Subcutaneous abdominal adipose tissue (tissue), 5 donors: Measurements from ENCODE around the gene BTNL2.

Source experiments
- H3K27ac ChIP-seq: one replicate; pipeline ENCODE4 v1.7.0; 2013; ENCODE audit warnings: low read depth, mild to moderate bottlenecking, inconsistent platforms, low read length, moderate library complexity
- H3K27me3 ChIP-seq, 5 donors: one replicate each; pipeline ENCODE4 v1.7.0; 2013; ENCODE audit warnings: low read length in 5 of 5, inconsistent platforms in 1 of 5; ENCODE audit not compliant: control insufficient read depth in 5 of 5, insufficient read depth in 4 of 5
- H3K36me3 ChIP-seq, 5 donors: one replicate each; pipeline ENCODE4 v1.7.0; 2013; ENCODE audit warnings: low read length in 5 of 5; ENCODE audit not compliant: control insufficient read depth in 5 of 5, insufficient read depth in 5 of 5
- H3K4me1 ChIP-seq, 5 donors: one replicate each; pipeline ENCODE4 v1.7.0; 2013; ENCODE audit warnings: low read length in 5 of 5, mild to moderate bottlenecking in 3 of 5, moderate library complexity in 1 of 5; ENCODE audit not compliant: control insufficient read depth in 5 of 5, insufficient read depth in 5 of 5
- H3K4me3 ChIP-seq, 5 donors: one replicate each; pipeline ENCODE4 v1.7.0; 2013; ENCODE audit warnings: low read length in 5 of 5, low read depth in 1 of 5
- H3K9ac ChIP-seq, 5 donors: one replicate each; pipeline ENCODE4 v1.7.0; 2013; ENCODE audit warnings: low read length in 5 of 5, mild to moderate bottlenecking in 4 of 5, moderate library complexity in 3 of 5
- H3K9me3 ChIP-seq, 5 donors: one replicate each; pipeline ENCODE4 v1.7.0; 2013; ENCODE audit warnings: low read length in 5 of 5; ENCODE audit not compliant: control insufficient read depth in 5 of 5
- donor health status: healthy.
- donor health status: healthy.
- donor health status: healthy.
- donor health status: healthy.
- donor health status: healthy.

BTNL2 gene

DNA sequence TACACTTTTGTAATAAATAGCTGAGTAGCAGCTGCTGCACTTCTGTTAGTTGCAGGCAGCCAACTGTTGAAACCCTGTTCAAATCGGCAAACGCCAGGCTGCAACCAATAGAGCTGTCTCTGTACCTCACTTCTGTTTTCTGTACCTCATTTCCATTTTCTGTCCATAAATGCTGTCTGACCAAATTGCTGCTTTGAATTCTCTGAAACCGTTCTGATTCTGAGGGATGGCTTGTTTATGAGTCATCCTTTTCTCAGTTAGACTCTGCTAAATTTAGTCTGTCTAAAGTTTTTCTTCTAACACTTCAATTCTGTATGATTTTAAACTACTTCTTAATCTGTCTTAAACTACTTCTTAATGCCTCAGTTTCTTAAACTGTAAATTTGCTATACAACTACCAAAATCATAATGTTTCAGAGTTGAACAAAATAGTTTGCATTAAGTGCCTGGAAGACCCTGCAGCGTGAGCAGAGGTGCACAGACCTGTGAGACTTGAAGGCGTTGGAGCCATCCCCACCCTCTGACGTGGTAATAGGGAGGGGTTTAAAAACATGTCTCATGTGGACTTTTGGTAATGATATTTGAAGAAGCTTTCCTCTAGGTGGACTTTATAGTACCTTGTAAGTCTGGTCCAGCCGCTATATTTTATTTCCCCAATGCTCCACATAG is 9.6 kb downstream of the BTNL2 start:
- Histone ChIP-seq H3K4me3 (no peak overlapping the region), H3K9ac (no peak overlapping the region), H3K27me3 (peaks cover 0 to 5% (median 0%) of the 10 kb centered on the region in 5 donors), H3K36me3 (no peaks in the 10 kb centered on the region), H3K27ac (no peak overlapping the region), H3K9me3 (no peaks in the 10 kb centered on the region), H3K4me1 (peaks cover 0 to 6% (median 0%) of the 10 kb centered on the region in 5 donors)

DNA sequence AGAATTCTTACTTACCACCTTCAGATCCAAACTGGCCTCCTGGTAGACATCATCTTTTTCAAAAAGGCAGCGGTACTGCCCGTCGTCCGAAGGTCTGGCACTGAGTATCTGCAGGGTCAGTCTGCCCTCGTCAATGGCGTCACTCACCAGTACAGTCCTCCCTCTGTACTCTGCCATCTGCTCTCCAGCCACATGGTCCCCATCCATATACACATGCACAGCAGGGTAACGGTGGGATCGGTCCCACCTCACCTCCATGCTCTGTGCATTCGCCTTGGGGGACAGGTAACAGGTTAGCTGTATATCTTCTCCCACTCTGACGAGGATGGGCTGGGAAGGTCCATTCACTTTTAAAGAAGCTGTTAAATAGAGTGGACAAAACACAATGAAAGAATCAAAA is 11.0 kb downstream of the BTNL2 start:
- Histone ChIP-seq H3K9ac (no peak overlapping the region), H3K4me3 (no peak overlapping the region), H3K27me3 (peaks cover 0 to 5% (median 0%) of the 10 kb centered on the region in 5 donors), H3K4me1 (peaks cover 0 to 6% (median 0%) of the 10 kb centered on the region in 5 donors), H3K9me3 (no peaks in the 10 kb centered on the region), H3K36me3 (no peaks in the 10 kb centered on the region), H3K27ac (no peak overlapping the region)

DNA sequence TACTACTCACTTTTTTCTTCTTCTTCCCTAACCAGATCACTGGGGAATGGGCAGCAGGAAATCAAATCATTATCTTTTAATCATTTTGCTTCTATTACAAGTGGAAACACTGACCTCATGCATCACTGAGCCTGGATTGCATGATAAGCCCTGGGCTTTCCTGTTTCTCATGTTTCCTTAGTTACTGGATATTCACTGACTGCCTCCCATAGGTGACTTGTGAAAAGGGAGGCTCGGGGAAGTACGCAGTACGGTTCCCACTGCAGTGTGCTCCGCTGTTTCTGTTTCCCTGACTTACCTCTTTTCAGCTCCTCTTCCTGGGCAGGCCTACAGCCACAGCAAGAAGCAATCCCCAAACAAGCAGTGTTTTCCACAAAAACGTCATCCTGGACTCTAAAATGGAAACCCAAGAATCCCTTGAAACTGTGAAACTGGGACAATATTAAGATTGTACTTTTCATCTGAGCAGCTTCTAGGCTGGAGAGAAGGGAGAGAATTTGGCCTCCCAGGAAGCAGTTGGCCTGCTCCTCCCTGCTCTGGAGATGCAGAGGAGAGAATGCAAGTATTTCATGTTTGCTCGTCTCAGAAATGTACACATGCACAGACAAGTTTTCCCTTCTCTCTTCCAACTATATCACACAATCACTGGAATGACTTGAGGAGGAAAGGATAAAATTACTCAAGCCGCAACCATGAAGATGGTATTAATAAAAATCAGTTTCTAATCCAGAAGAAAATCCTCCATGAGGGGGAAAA is 13.1 kb downstream of the BTNL2 start:
- no peaks in the 10 kb centered on the region for H3K36me3 ChIP-seq
- peak overlapping the region; percentile 31 for H3K27ac ChIP-seq
- no peaks in the 10 kb centered on the region for H3K9me3 ChIP-seq
- no peak overlapping the region for H3K4me3 ChIP-seq
- peaks cover 0 to 6% (median 0%) of the 10 kb centered on the region in 5 donors for H3K4me1 ChIP-seq
- H3K9ac ChIP-seq, result no peak overlapping the region
- H3K27me3 ChIP-seq, result no peaks in the 10 kb centered on the region

DNA sequence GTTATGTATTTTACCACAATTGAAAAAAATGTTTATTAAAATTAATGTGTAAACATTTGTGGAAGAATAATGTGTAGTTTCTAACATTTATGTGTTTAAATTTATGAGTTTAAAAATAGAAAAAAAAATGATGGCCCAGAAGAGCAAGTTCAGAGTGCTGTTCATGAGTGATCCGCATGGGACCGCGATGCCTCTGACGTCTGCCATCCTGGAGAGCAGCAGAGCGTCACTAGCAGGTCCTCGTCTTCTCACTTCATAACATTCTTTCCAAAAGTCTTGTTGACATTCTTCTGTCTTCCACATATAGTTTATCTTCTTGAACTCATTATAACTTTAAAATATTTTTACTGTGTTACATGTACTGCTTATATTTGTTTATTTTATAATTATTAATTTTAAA is 15.5 kb downstream of the BTNL2 start:
- H3K36me3 ChIP-seq, result no peaks in the 10 kb centered on the region
- peaks cover 0 to 6% (median 0%) of the 10 kb centered on the region in 5 donors for H3K4me1 ChIP-seq
- H3K9me3 ChIP-seq, result no peaks in the 10 kb centered on the region
- H3K27ac ChIP-seq, result no peak overlapping the region
- H3K9ac ChIP-seq, result no peak overlapping the region
- no peak overlapping the region for H3K4me3 ChIP-seq
- H3K27me3 ChIP-seq, result peaks cover 0 to 2% (median 0%) of the 10 kb centered on the region in 5 donors

DNA sequence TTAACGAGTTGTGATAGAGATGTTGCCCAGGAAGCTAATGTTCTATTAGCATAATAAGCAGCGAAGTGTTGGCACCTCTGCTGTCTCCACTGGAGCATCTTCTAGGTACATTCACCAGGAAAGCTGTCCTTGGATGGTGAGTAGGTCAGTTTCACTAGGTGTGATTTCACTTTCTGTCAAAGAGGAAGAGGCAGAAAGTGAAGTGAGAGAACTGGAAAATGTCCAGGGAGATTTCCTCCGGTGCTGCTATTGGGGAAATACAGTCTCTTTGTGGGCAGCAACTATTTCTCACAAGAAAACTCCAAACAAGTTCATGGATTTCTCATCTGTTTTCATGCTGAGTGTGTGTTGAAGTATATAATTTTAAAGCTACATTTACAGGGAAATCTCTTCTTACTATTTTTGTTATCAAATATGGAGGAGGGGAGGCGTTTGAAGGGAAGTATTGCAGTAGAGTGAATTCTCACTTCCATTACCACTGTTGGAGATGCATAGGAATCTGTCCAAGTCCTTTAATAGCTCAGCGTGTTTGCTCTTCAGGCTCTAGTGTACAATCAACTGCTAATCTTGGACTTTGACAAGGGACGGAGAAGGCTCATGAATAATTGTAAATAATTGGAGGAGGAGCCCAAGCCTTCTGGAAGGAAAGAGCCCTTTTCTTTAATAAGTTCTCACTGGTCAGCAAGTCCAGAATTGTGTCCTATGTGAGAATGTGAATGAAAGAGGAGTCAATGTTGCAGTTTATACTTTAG is 19.2 kb downstream of the BTNL2 start:
- no peaks in the 10 kb centered on the region for H3K36me3 ChIP-seq
- no peaks in the 10 kb centered on the region for H3K9me3 ChIP-seq
- no peak overlapping the region for H3K27ac ChIP-seq
- peaks cover 0 to 2% (median 0%) of the 10 kb centered on the region in 5 donors for H3K27me3 ChIP-seq
- no peak overlapping the region for H3K9ac ChIP-seq
- peaks cover 0 to under 1% (median 0%) of the 10 kb centered on the region in 5 donors for H3K4me1 ChIP-seq
- H3K4me3 ChIP-seq, result no peak overlapping the region

DNA sequence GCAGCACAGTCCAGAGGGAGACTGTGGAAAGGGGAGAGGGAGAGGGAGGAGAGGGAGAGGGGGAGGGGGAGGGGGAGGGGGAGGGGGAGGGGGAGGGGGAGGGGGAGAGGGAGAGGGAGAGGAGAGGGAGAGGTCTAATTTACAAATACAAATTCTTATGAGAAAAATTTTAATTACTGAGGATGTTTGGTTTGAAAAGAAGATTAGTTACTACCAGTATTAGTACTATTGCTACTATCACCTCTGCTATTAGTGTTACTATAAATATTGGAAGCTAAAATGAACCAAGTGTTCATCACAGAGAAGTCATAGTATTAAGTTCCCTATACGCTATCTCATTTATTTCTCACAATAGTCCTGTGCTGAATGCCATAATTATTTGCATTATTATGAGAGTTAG is 20.9 kb downstream of the BTNL2 start:
- Histone ChIP-seq H3K27me3 (peaks cover 0 to 2% (median 0%) of the 10 kb centered on the region in 5 donors), H3K9me3 (no peaks in the 10 kb centered on the region), H3K4me3 (no peak overlapping the region), H3K27ac (no peak overlapping the region), H3K9ac (no peak overlapping the region), H3K36me3 (no peaks in the 10 kb centered on the region), H3K4me1 (no peaks in the 10 kb centered on the region)

DNA sequence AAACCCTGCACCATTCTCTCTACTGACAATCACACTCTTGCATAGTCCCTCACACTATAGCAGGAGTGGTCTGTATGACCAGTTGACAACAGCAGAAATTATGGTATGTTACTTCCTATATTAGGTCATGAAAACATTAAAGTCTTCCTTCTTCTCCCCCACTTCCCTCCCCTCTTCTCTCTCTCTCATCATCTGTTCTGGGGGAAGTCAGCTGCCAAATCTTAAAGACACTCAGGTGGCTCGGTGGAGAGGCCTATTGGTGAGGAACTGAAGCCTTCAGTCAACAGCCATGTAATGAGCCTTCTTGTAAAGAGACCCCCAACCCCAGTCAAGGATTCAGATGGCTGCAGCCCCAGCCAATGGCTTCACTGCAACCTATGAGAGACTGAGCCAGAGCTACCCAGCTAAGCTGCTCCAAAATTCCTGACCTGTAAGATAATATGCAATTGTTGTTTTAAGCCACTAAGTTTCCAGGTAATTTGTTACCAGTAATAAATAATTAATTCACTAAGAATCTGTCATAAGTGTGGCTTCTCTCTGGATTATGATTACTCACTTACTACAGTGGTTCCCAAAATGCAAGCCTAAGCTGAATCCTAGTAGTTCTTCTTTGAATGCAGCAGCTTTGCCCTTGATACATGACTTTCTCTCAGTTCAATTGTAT is 24.1 kb downstream of the BTNL2 start:
- H3K4me1 ChIP-seq, result no peaks in the 10 kb centered on the region
- H3K36me3 ChIP-seq, result no peaks in the 10 kb centered on the region
- peaks cover 0 to 2% (median 0%) of the 10 kb centered on the region in 5 donors for H3K27me3 ChIP-seq
- no peak overlapping the region for H3K4me3 ChIP-seq
- no peak overlapping the region for H3K27ac ChIP-seq
- H3K9me3 ChIP-seq, result no peaks in the 10 kb centered on the region
- H3K9ac ChIP-seq, result no peak overlapping the region

DNA sequence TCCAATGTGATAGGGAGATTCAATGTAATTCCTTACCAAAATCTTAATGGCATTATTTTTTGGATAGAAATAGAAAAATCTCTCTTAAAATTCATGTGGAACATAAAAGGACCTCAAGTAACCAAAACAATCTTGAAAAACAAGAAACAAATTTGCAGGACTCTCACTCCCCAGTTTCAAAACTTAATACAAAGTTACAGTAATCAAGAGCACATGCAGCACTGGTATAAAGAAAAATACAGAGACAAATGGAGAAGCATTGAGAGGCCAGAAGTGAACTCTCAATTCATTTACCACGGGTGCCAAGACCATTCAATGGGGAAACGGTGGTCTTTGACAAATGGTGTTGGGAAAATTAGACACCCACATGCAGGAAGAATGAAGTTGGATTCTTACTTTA is 27.4 kb downstream of the BTNL2 start:
- no peak overlapping the region for H3K4me3 ChIP-seq
- no peaks in the 10 kb centered on the region for H3K9me3 ChIP-seq
- no peak overlapping the region for H3K27ac ChIP-seq
- H3K36me3 ChIP-seq, result no peaks in the 10 kb centered on the region
- H3K4me1 ChIP-seq, result no peaks in the 10 kb centered on the region
- no peaks in the 10 kb centered on the region for H3K27me3 ChIP-seq
- H3K9ac ChIP-seq, result no peak overlapping the region

DNA sequence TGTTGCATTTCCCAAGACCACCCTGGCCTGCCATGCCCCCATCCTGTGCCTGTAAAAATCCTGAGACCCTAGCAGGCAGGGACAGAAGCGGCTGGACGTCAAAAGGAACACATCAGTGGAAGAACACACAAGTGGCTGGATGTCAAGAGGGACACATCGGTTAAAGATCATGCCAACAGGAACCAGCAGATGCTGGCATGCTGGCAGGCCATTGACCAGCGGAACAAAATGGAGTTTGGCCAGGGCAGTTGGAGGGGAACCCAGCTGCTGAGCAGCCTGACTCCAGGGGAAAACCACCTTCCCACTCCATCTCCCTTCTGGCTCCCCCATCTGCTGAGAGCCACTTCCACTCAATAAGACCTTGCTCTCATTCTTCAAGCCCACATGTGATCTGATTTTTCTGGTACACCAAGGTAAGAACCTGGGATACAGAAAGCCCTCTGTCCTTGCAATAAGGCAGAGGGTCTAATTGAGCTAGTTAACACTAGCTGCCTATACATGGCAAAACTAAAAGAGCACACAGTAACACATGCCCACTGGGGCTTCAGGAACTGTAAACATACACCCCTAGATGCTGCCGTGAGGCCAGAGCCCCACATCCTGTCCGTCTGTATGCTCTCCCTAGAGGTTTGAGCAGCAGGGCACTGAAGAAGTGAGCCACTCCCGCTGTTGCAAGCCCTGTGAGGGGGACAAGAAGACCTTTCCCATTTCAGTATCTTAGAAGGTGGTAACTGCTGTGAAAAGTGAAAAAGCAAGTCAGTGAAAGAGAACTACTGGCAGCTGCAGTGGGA is 31.0 kb downstream of the BTNL2 start:
- H3K36me3 ChIP-seq, result no peaks in the 10 kb centered on the region
- H3K27me3 ChIP-seq, result no peaks in the 10 kb centered on the region
- no peak overlapping the region for H3K9ac ChIP-seq
- H3K4me3 ChIP-seq, result no peak overlapping the region
- H3K27ac ChIP-seq, result no peak overlapping the region
- H3K9me3 ChIP-seq, result no peaks in the 10 kb centered on the region
- no peaks in the 10 kb centered on the region for H3K4me1 ChIP-seq
